Astrocyte (in vitro differentiated cells and primary cell): Measurements from ENCODE around the gene PRODH2. TPM values are rescaled to one million over a fixed set of nuclear protein-coding genes. Genes with fewer than 3 reads are reported as not detected.
A peak's percentile ranks its signal among the peaks of the same experiment; 100 is the strongest.

Source experiments
- DNase-seq: peaks from one replicate; pipeline ENCODE4 v3.0.0-alpha.2; 2010; ENCODE audit warnings: low read depth
- FAIRE-seq: peaks from 2 replicates; lab custom pipeline; 2011; peaks lifted over from hg19 to GRCh38; lab: Jason Lieb, UNC
- H2AFZ ChIP-seq: 2 replicates; pipeline ENCODE4 v1.6.0; 2012; ENCODE audit warnings: low read depth, low read length, inconsistent platforms
- H3K27ac ChIP-seq: 2 replicates; pipeline ENCODE4 v1.5.1; 2011; ENCODE audit warnings: low read depth, low read length, inconsistent platforms
- H3K27me3 ChIP-seq: 2 replicates; pipeline ENCODE4 v1.6.0; 2011; ENCODE audit warnings: low read length, inconsistent platforms; ENCODE audit not compliant: insufficient read depth
- H3K36me3 ChIP-seq: 2 replicates; pipeline ENCODE4 v1.5.1; 2011; ENCODE audit warnings: low read length, inconsistent platforms; ENCODE audit not compliant: insufficient read depth
- H3K4me1 ChIP-seq: 2 replicates; pipeline ENCODE4 v1.5.1; 2011; ENCODE audit warnings: low read length, inconsistent platforms; ENCODE audit not compliant: insufficient read depth
- H3K4me2 ChIP-seq: 2 replicates; pipeline ENCODE4 v1.6.0; 2012; ENCODE audit warnings: low read length, inconsistent platforms
- H3K4me3 ChIP-seq: 2 replicates; pipeline ENCODE4 v1.5.1; 2011; ENCODE audit warnings: low read depth, mild to moderate bottlenecking, low read length, inconsistent platforms; ENCODE audit not compliant: insufficient read depth
- H3K79me2 ChIP-seq: 2 replicates; pipeline ENCODE4 v1.6.0; 2012; ENCODE audit warnings: mild to moderate bottlenecking, low read length, inconsistent platforms; ENCODE audit not compliant: insufficient read depth
- H3K9ac ChIP-seq: 2 replicates; pipeline ENCODE4 v1.6.0; 2012; ENCODE audit warnings: mild to moderate bottlenecking, low read length, inconsistent platforms
- H3K9me3 ChIP-seq: 2 replicates; pipeline ENCODE4 v1.5.1; 2012; ENCODE audit warnings: low read depth, mild to moderate bottlenecking, low read length, inconsistent platforms; ENCODE audit not compliant: insufficient read depth
- H4K20me1 ChIP-seq: 2 replicates; pipeline ENCODE4 v1.6.0; 2012; ENCODE audit warnings: low read length, inconsistent platforms; ENCODE audit not compliant: insufficient read depth
- H3K27ac Mint-ChIP-seq: one replicate; pipeline ENCODE4 v1.8.0; 2021; ENCODE audit warnings: mild to moderate bottlenecking, mixed read lengths; ENCODE audit not compliant: unreplicated experiment
- H3K27me3 Mint-ChIP-seq: one replicate; pipeline ENCODE4 v1.8.0; 2021; ENCODE audit warnings: low read depth, mixed read lengths; ENCODE audit not compliant: unreplicated experiment
- H3K36me3 Mint-ChIP-seq: one replicate; pipeline ENCODE4 v1.8.0; 2021; ENCODE audit warnings: low read depth, mixed read lengths; ENCODE audit not compliant: unreplicated experiment
- H3K4me1 Mint-ChIP-seq: one replicate; pipeline ENCODE4 v1.8.0; 2021; ENCODE audit warnings: low read depth, mixed read lengths; ENCODE audit not compliant: unreplicated experiment
- H3K4me3 Mint-ChIP-seq: one replicate; pipeline ENCODE4 v1.8.0; 2021; ENCODE audit warnings: mild to moderate bottlenecking, moderate library complexity, mixed read lengths; ENCODE audit not compliant: unreplicated experiment
- H3K9me3 Mint-ChIP-seq: one replicate; pipeline ENCODE4 v1.8.0; 2021; ENCODE audit warnings: mild to moderate bottlenecking, mixed read lengths; ENCODE audit not compliant: unreplicated experiment
- EZH2 ChIP-seq: IDR thresholded peaks from 2 replicates; pipeline ENCODE4 v1.6.1; 2012; ENCODE audit warnings: mild to moderate bottlenecking, low read length, inconsistent platforms; ENCODE audit not compliant: insufficient read depth
- total RNA-seq: library from RNA; stranded (reverse); gene quantifications from 2 replicates; pipeline ENCODE4 v1.2.1, GENCODE V29; 2021
- TF ChIP-seq, protein P1 (sequence below): IDR thresholded peaks from 2 replicates; pipeline ENCODE4 v1.5.1; 2011; ENCODE audit warnings: low read depth, mild to moderate bottlenecking, inconsistent platforms, low read length, moderate library complexity; ENCODE audit not compliant: insufficient read depth

Gene PRODH2
- total RNA-seq, 1 donor from 2014 or later, result not detected

DNA sequence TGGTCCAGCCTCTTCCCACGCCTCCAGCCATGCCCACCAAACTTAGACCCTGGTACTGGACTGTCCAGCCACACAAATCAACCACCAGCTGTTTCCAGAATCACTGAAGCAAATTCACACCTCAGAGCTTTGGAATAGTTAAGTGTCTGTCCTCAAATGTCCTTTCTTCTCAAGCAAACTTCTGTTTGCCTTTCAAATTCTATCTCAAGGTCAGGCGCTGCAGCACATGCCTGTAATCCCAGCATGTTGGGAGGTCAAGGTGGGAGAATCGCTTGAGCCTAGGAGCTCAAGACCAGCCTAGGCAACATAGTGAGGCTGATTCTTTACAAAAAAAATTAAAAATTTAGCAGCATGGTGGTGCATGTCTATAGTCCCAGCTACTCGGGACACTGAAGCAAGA, 19.4 kb upstream of the PRODH2 start:
- no peak overlapping the region for H2AFZ ChIP-seq
- peaks cover 4% of the 10 kb centered on the region for H3K27me3 ChIP-seq
- no peak overlapping the region for H3K4me3 Mint-ChIP-seq

DNA sequence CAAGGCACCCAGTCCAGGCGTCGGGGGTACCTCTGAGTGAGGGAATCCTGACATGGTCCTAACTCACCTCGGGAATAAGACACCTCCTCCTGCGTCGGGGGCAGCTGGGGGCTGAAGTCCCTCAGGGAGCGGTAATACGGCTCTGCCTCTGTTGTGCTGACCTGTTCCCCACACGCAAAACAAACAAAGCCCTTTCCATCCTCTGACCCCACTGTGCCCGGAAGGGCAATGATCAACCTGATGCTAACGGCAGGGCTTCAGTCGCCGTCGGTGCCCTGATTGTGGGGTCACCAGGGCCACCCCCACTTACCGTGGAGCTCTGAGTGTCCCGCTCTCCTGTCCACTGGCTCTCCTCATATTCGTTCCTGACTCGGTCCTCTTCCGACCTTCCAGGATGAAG, 18.3 kb upstream of the PRODH2 start:
- H3K4me1 Mint-ChIP-seq, result no peaks in the 10 kb centered on the region
- Histone ChIP-seq H3K27me3 (peaks cover 2% of the 10 kb centered on the region), H3K79me2 (no peaks in the 10 kb centered on the region), H3K4me3 (no peak overlapping the region), H3K9ac (no peak overlapping the region), H3K4me2 (no peak overlapping the region), H2AFZ (no peak overlapping the region), H3K9me3 (no peaks in the 10 kb centered on the region), H3K4me1 (no peaks in the 10 kb centered on the region), H3K27ac (no peak overlapping the region), H4K20me1 (no peaks in the 10 kb centered on the region), H3K36me3 (no peaks in the 10 kb centered on the region)
- no peak overlapping the region for H3K4me3 Mint-ChIP-seq
- DNase-seq (no peak), FAIRE-seq (no peak)
- H3K9me3 Mint-ChIP-seq, result peaks cover 3% of the 10 kb centered on the region
- TF ChIP-seq, protein P1, sequence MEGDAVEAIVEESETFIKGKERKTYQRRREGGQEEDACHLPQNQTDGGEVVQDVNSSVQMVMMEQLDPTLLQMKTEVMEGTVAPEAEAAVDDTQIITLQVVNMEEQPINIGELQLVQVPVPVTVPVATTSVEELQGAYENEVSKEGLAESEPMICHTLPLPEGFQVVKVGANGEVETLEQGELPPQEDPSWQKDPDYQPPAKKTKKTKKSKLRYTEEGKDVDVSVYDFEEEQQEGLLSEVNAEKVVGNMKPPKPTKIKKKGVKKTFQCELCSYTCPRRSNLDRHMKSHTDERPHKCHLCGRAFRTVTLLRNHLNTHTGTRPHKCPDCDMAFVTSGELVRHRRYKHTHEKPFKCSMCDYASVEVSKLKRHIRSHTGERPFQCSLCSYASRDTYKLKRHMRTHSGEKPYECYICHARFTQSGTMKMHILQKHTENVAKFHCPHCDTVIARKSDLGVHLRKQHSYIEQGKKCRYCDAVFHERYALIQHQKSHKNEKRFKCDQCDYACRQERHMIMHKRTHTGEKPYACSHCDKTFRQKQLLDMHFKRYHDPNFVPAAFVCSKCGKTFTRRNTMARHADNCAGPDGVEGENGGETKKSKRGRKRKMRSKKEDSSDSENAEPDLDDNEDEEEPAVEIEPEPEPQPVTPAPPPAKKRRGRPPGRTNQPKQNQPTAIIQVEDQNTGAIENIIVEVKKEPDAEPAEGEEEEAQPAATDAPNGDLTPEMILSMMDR, result no peak
- no peak for TF ChIP-seq EZH2
- H3K36me3 Mint-ChIP-seq, result no peaks in the 10 kb centered on the region
- H3K27ac Mint-ChIP-seq, result no peak overlapping the region
- H3K27me3 Mint-ChIP-seq, result peaks cover 47% of the 10 kb centered on the region

More for the DNA sequence above, 19.4 kb upstream of the PRODH2 start:
- Mint-ChIP-seq H3K4me1 (no peaks in the 10 kb centered on the region), H3K27ac (no peak overlapping the region), H3K36me3 (no peaks in the 10 kb centered on the region), H3K27me3 (peaks cover 48% of the 10 kb centered on the region), H3K9me3 (peaks cover 6% of the 10 kb centered on the region)
- no peaks in the 10 kb centered on the region for H3K36me3 ChIP-seq
- H3K9me3 ChIP-seq, result no peaks in the 10 kb centered on the region
- no peak overlapping the region for H3K4me3 ChIP-seq
- DNase-seq (no peak), FAIRE-seq (no peak)
- H3K4me2 ChIP-seq, result no peak overlapping the region
- no peak overlapping the region for H3K9ac ChIP-seq
- no peak overlapping the region for H3K27ac ChIP-seq
- TF ChIP-seq, protein P1, result no peak
- TF ChIP-seq EZH2, result no peak
- no peaks in the 10 kb centered on the region for H4K20me1 ChIP-seq
- no peaks in the 10 kb centered on the region for H3K79me2 ChIP-seq
- H3K4me1 ChIP-seq, result no peaks in the 10 kb centered on the region

DNA sequence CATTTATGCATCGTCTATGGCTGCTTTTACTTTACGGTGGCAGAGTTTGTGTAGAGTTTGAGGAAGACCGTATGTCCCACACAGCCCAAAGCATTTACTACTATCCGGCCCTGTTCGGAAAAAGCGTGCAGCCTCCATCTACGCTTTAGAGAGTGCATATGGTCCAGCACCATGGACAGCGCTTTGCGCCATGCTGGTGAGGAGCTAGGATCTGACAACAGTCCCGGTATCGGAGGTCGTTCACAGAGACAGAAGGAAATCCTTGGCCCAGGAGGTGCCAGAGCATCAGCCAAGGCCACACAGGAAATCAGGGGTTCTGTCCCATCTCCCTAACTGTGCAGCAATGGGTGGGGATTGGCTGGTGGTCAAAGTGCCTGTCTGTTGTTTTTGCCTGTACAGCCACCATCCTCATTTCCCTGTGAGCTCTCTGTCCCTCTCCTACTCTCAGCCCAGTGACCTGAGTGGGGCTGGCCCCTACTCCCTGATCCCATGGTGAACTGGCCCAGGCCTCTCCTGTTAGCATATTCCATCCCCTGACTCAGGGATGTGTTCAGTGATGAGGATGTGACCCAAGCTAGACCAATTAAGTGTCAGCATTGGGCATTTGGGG, 16.2 kb upstream of the PRODH2 start:
- Histone ChIP-seq H3K9ac (no peak overlapping the region), H4K20me1 (no peaks in the 10 kb centered on the region), H3K27ac (no peak overlapping the region), H2AFZ (no peak overlapping the region), H3K9me3 (no peaks in the 10 kb centered on the region), H3K4me1 (no peaks in the 10 kb centered on the region), H3K36me3 (no peaks in the 10 kb centered on the region), H3K4me2 (no peak overlapping the region), H3K4me3 (no peak overlapping the region), H3K79me2 (no peaks in the 10 kb centered on the region), H3K27me3 (peaks cover 2% of the 10 kb centered on the region)
- Mint-ChIP-seq H3K36me3 (no peaks in the 10 kb centered on the region), H3K27ac (no peak overlapping the region), H3K9me3 (peaks cover 1% of the 10 kb centered on the region), H3K27me3 (peaks cover 46% of the 10 kb centered on the region), H3K4me1 (no peaks in the 10 kb centered on the region), H3K4me3 (no peak overlapping the region)
- FAIRE-seq, result no peak
- DNase-seq, result peak; percentile 45
- TF ChIP-seq, protein P1, result no peak
- no peak for TF ChIP-seq EZH2
